Calu3 (cell line): ENCODE results near the gene RCOR1. TPM values are rescaled to one million over a fixed set of nuclear protein-coding genes. Genes with fewer than 3 reads are reported as not detected.
"Not testable (repeated sequence)": the region's sequence is repeated elsewhere in the genome, so short reads cannot be mapped to it uniquely, and the experiment has no call there.

ENCODE experiments used
- BruUV-seq: library from RNA; stranded (reverse); fragments of 400-500 nt; replicated peaks from 2 replicates; lab custom pipeline; 2021; lab: Mats Ljungman, UMichigan
- CTCF ChIA-PET: fragments of 300-600 bp; sonication (Branson Sonifier 250); formaldehyde crosslinking; loops from one replicate; lab custom pipeline; 2022; ENCODE audit warnings: antibody characterized with exemption; lab: Charles Lee
- DNase-seq: peaks from one replicate; pipeline ENCODE4 v3.0.0; 2022
- H3K27ac Mint-ChIP-seq: one replicate; pipeline ENCODE4 v1.8.0; 2022; ENCODE audit warnings: mixed read lengths; ENCODE audit not compliant: unreplicated experiment
- H3K27me3 Mint-ChIP-seq: one replicate; pipeline ENCODE4 v1.8.0; 2022; ENCODE audit warnings: mixed read lengths; ENCODE audit not compliant: unreplicated experiment
- H3K36me3 Mint-ChIP-seq: one replicate; pipeline ENCODE4 v1.8.0; 2022; ENCODE audit warnings: mild to moderate bottlenecking, moderate library complexity, mixed read lengths; ENCODE audit not compliant: insufficient read depth, unreplicated experiment
- H3K4me1 Mint-ChIP-seq: one replicate; pipeline ENCODE4 v1.8.0; 2022; ENCODE audit warnings: mild to moderate bottlenecking, low read depth, mixed read lengths; ENCODE audit not compliant: unreplicated experiment
- H3K4me3 Mint-ChIP-seq: one replicate; pipeline ENCODE4 v1.8.0; 2022; ENCODE audit warnings: mild to moderate bottlenecking, low read depth, moderate library complexity, mixed read lengths; ENCODE audit not compliant: unreplicated experiment
- H3K9me3 Mint-ChIP-seq: one replicate; pipeline ENCODE4 v1.8.0; 2022; ENCODE audit warnings: low read depth, mixed read lengths; ENCODE audit not compliant: unreplicated experiment
- intact Hi-C: fragments of 100-400 bp; cut with micrococcal nuclease; formaldehyde crosslinking; loops from one replicate; pipeline ENCODE4 v1.10.0; 2022; ENCODE audit not compliant: unreplicated experiment
- total RNA-seq: library from RNA; stranded (reverse); gene quantifications from 2 replicates; pipeline ENCODE4 v1.2.3, GENCODE V29; 2022
- TF ChIP-seq, protein P1 (sequence below): fragments of 200-600 bp; IDR thresholded peaks from one replicate; pipeline ENCODE4 v1.8.0; 2022; ENCODE audit warnings: antibody characterized with exemption; ENCODE audit not compliant: unreplicated experiment

The RCOR1 gene
- total RNA-seq, 1 experiment from 2014 or later: 28.6 TPM

- Mint-ChIP-seq H3K27ac (no peak overlapping the region), H3K4me1 (peaks cover 28% of the 10 kb centered on the region), H3K27me3 (no peaks in the 10 kb centered on the region), H3K36me3 (no peaks in the 10 kb centered on the region), H3K9me3 (no peaks in the 10 kb centered on the region), H3K4me3 (no peak overlapping the region)
- intact Hi-C loops: no loop called here
- no peak for DNase-seq
- BruUV-seq: no TSS peak
- CTCF ChIA-PET: interaction anchor here (0.5 to 0.8 kb wide), 4 partner anchors 13 to 441 kb away, joined by 3 to 6 read pairs (median 3); no protein-coding TSS in a partner anchor
- TF ChIP-seq, protein P1, sequence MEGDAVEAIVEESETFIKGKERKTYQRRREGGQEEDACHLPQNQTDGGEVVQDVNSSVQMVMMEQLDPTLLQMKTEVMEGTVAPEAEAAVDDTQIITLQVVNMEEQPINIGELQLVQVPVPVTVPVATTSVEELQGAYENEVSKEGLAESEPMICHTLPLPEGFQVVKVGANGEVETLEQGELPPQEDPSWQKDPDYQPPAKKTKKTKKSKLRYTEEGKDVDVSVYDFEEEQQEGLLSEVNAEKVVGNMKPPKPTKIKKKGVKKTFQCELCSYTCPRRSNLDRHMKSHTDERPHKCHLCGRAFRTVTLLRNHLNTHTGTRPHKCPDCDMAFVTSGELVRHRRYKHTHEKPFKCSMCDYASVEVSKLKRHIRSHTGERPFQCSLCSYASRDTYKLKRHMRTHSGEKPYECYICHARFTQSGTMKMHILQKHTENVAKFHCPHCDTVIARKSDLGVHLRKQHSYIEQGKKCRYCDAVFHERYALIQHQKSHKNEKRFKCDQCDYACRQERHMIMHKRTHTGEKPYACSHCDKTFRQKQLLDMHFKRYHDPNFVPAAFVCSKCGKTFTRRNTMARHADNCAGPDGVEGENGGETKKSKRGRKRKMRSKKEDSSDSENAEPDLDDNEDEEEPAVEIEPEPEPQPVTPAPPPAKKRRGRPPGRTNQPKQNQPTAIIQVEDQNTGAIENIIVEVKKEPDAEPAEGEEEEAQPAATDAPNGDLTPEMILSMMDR: no peak
Measured at GRCh38 chr14:102630881-102631280, 38.4 kb downstream of the RCOR1 start.

DNA sequence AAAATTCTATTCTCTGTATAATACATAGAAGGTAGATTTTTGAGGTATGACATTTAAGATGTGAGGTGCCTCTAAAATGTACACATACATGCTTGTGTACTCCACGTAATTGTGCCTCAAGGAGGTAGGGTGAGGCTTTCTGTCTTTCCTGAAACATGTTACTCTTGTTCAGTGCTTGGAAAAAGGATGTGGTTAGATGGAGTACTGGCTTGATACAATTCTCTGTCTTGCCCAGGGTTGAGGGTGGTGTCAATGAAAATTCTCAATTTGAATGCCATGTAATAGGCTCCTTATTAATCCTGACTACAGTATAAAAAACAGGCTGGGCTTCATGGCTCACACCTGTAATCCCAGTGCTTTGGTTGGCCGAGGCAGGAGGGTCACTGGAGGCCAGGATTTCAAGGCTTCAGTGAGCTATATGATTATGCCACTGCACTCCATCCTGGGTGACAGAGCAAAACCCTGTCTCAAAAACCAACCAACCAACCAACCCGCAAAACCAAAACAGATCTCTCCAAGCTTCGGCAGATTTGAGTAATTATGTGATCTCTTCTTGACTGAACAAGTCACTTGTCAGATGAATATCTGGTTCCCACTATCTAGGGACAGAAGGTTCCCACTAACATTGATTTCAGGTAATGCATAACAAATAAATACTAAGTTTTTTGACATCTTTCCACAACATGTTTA, 41.6 kb downstream of the RCOR1 start:
- no peaks in the 10 kb centered on the region for H3K9me3 Mint-ChIP-seq
- TF ChIP-seq, protein P1: no peak

GRCh38 chr14:102639611-102640010, 47.2 kb downstream of the RCOR1 start:
- CTCF ChIA-PET: interaction anchor here (0.9 to 1.1 kb wide), 2 partner anchors 10 to 17 kb away, joined by 3 to 8 read pairs; no protein-coding TSS in a partner anchor
- intact Hi-C loops, H3K4me1 Mint-ChIP-seq, H3K9me3 Mint-ChIP-seq, H3K4me3 Mint-ChIP-seq, H3K27me3 Mint-ChIP-seq, H3K27ac Mint-ChIP-seq, H3K36me3 Mint-ChIP-seq, BruUV-seq, DNase-seq: not testable (repeated sequence)

More for the DNA sequence above, 41.6 kb downstream of the RCOR1 start:
- CTCF ChIA-PET: no interaction called here
- BruUV-seq: no TSS peak
- H3K4me3 Mint-ChIP-seq: no peak overlapping the region
- no peaks in the 10 kb centered on the region for H3K27me3 Mint-ChIP-seq
- intact Hi-C loops: no loop called here
- no peak overlapping the region for H3K27ac Mint-ChIP-seq
- no peaks in the 10 kb centered on the region for H3K36me3 Mint-ChIP-seq
- no peak for DNase-seq
- peaks cover 14% of the 10 kb centered on the region for H3K4me1 Mint-ChIP-seq

- TF ChIP-seq, protein P1: no peak
- H3K27ac Mint-ChIP-seq: no peak overlapping the region
- CTCF ChIA-PET: interaction anchor here (1.0 kb wide), 1 partner anchor 13 kb away, joined by 3 read pairs; no protein-coding TSS in a partner anchor
- no peak overlapping the region for H3K4me3 Mint-ChIP-seq
- H3K4me1 Mint-ChIP-seq: peaks cover 30% of the 10 kb centered on the region
- no peaks in the 10 kb centered on the region for H3K27me3 Mint-ChIP-seq
- intact Hi-C loops: no loop called here
- no peaks in the 10 kb centered on the region for H3K9me3 Mint-ChIP-seq
- H3K36me3 Mint-ChIP-seq: no peaks in the 10 kb centered on the region
- no peak for DNase-seq
- no TSS peak for BruUV-seq
Measured at GRCh38 chr14:102644523-102644922, 52.1 kb downstream of the RCOR1 start.
